Mesothelial cell of epicardium (in vitro differentiated cells): ENCODE data around the gene ADGRD1. TPM values are rescaled to one million over a fixed set of nuclear protein-coding genes. Genes with fewer than 3 reads are reported as not detected.
A peak's percentile ranks its signal among the peaks of the same experiment; 100 is the strongest.
"Not testable (repeated sequence)": the region's sequence is repeated elsewhere in the genome, so short reads cannot be mapped to it uniquely, and the experiment has no call there.

Experiments used
- DNase-seq, 2 experiments: peaks; one replicate each; pipeline ENCODE4 v3.0.0; 2021; ENCODE audit warnings: low spot score in 2 of 2; ENCODE audit not compliant: unreplicated experiment in 2 of 2
- H3K27ac Mint-ChIP-seq: 2 replicates; pipeline ENCODE4 v1.8.0; 2021; ENCODE audit warnings: mixed read lengths
- H3K27me3 Mint-ChIP-seq: 2 replicates; pipeline ENCODE4 v1.8.0; 2021; ENCODE audit warnings: low read depth, mixed read lengths
- H3K36me3 Mint-ChIP-seq: 2 replicates; pipeline ENCODE4 v1.8.0; 2021; ENCODE audit warnings: mixed read lengths
- H3K4me1 Mint-ChIP-seq: 2 replicates; pipeline ENCODE4 v1.8.0; 2021; ENCODE audit warnings: mixed read lengths
- H3K4me3 Mint-ChIP-seq: 2 replicates; pipeline ENCODE4 v1.8.0; 2021; ENCODE audit warnings: mild to moderate bottlenecking, moderate library complexity, mixed read lengths
- H3K9me3 Mint-ChIP-seq: 2 replicates; pipeline ENCODE4 v1.8.0; 2021; ENCODE audit warnings: mixed read lengths
- CTCF ChIP-seq: fragments of 200-600 bp; sonication (generic); IDR thresholded peaks from one replicate; pipeline ENCODE4 v1.5.0; 2021; ENCODE audit warnings: antibody characterized with exemption; ENCODE audit not compliant: unreplicated experiment
- total RNA-seq: library from RNA; stranded (reverse); gene quantifications from 3 replicates; pipeline ENCODE4 v1.2.1, GENCODE V29; 2021

The ADGRD1 gene
- total RNA-seq, 1 donor from 2014 or later: 7.2 TPM

GRCh38 chr12:131066886-131067490 lies 113.3 kb downstream of the ADGRD1 start:
- Mint-ChIP-seq H3K36me3 (no peaks in the 10 kb centered on the region), H3K4me1 (peaks cover 5% of the 10 kb centered on the region), H3K27me3 (peaks cover 19% of the 10 kb centered on the region), H3K9me3 (no peaks in the 10 kb centered on the region), H3K27ac (no peak overlapping the region), H3K4me3 (no peak overlapping the region)
- no peak for DNase-seq
- no peak for TF ChIP-seq CTCF

GRCh38 chr12:131067981-131068851 lies 114.5 kb downstream of the ADGRD1 start:
- H3K4me1 Mint-ChIP-seq: peaks cover 5% of the 10 kb centered on the region
- no peaks in the 10 kb centered on the region for H3K36me3 Mint-ChIP-seq
- no peak for DNase-seq
- peak overlapping the region; percentile 26 for H3K27ac Mint-ChIP-seq
- peaks cover 22% of the 10 kb centered on the region for H3K27me3 Mint-ChIP-seq
- H3K9me3 Mint-ChIP-seq: peaks cover 2% of the 10 kb centered on the region
- TF ChIP-seq CTCF: no peak
- H3K4me3 Mint-ChIP-seq: no peak overlapping the region

GRCh38 chr12:131068926-131069720 lies 115.4 kb downstream of the ADGRD1 start:
- not testable (repeated sequence) for H3K27ac Mint-ChIP-seq, DNase-seq, H3K36me3 Mint-ChIP-seq, H3K9me3 Mint-ChIP-seq, H3K4me1 Mint-ChIP-seq, H3K4me3 Mint-ChIP-seq
- peaks cover 14% of the 10 kb centered on the region for H3K27me3 Mint-ChIP-seq

GRCh38 chr12:131070136-131070535 lies 116.4 kb downstream of the ADGRD1 start:
- H3K36me3 Mint-ChIP-seq, H3K4me3 Mint-ChIP-seq, H3K27ac Mint-ChIP-seq, DNase-seq, H3K27me3 Mint-ChIP-seq, H3K9me3 Mint-ChIP-seq, H3K4me1 Mint-ChIP-seq: not testable (repeated sequence)

GRCh38 chr12:131070668-131071067 lies 117.0 kb downstream of the ADGRD1 start:
- H3K27me3 Mint-ChIP-seq, H3K4me1 Mint-ChIP-seq, DNase-seq, H3K27ac Mint-ChIP-seq, H3K36me3 Mint-ChIP-seq, H3K9me3 Mint-ChIP-seq, H3K4me3 Mint-ChIP-seq: not testable (repeated sequence)

GRCh38 chr12:131071234-131071820 lies 117.6 kb downstream of the ADGRD1 start:
- not testable (repeated sequence) for H3K4me1 Mint-ChIP-seq, DNase-seq, H3K27me3 Mint-ChIP-seq, H3K27ac Mint-ChIP-seq, H3K36me3 Mint-ChIP-seq, H3K4me3 Mint-ChIP-seq, H3K9me3 Mint-ChIP-seq

GRCh38 chr12:131071950-131072349 lies 118.2 kb downstream of the ADGRD1 start:
- H3K36me3 Mint-ChIP-seq, H3K4me1 Mint-ChIP-seq, DNase-seq, H3K9me3 Mint-ChIP-seq, H3K27ac Mint-ChIP-seq, H3K27me3 Mint-ChIP-seq, H3K4me3 Mint-ChIP-seq: not testable (repeated sequence)
